Erythroblast (primary cell): ENCODE measurements around the gene OPA1.

Source experiments
- DNase-seq, 2 experiments: peaks; one replicate each; lab custom pipeline; 2025; lab: John Stamatoyannopoulos, UW
- GATA1 ChIP-seq: IDR thresholded peaks from 2 replicates; pipeline ENCODE4 v1.6.1; 2011; ENCODE audit warnings: low read depth, mild to moderate bottlenecking, control low read depth, low read length, moderate library complexity
- POLR2A ChIP-seq: IDR thresholded peaks from 2 replicates; pipeline ENCODE4 v1.6.1; 2011; ENCODE audit warnings: mild to moderate bottlenecking, low read length

OPA1 gene

DNA sequence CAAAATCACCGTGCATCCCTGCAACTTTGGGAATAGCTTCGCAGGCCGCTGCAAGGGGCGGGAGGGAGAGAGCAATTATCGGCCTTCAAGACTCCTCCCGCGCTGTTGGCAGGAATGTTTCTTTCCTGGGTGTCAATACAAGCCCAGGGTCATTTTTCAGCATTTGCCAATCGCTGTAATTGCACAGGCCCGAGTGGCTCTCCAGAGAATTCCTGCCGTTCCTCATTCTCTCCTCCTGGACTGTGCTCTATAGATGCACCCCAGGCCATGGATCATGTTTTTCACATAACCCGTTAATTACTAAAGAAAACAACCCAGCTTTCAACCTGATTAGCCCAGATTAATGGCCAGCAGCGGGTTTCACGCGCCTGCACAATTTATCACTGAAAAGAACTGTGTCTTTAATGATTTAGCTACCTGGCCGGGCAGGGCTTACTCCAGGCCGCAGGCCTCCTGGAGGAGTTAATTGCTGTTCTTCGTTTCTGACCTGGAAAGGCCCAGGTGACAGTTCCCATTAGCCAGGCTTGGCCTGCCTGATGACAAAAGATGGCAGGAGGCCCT, 144.3 kb downstream of the OPA1 start:
- DNase-seq, result no peak
- no peak for TF ChIP-seq GATA1
- TF ChIP-seq POLR2A, result no peak

DNA sequence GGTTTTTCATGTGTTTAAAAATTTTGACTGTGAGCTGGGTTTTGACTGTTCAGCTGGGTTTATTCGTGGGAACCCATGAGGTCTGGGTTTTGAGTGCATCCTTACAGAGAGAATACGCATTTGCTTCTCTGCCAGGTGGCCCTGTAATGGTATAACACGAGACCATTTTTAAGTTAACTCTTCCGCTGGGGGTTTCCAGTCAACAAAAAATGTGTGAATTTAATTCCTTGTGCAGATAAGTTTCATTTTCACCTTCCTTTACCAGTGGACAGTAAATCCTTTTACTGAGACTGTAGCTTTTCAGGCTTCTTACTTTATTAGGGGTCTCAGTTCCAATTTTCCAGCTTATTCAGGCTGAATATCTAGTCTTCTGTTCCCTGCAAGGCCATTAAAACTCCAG, 149.6 kb downstream of the OPA1 start:
- no peak for TF ChIP-seq GATA1
- TF ChIP-seq POLR2A, result no peak
- no peak for DNase-seq

GRCh38 chr3:193743702-193744047, 150.7 kb downstream of the OPA1 start:
- TF ChIP-seq GATA1, result no peak
- TF ChIP-seq POLR2A, result no peak

GRCh38 chr3:193744048-193744821, 151.2 kb downstream of the OPA1 start:
- TF ChIP-seq POLR2A, result no peak
- no peak for TF ChIP-seq GATA1
- no peak for DNase-seq

More at GRCh38 chr3:193743702-193744047, 150.7 kb downstream of the OPA1 start:
- no peak for DNase-seq

- TF ChIP-seq GATA1 (no peak), POLR2A (no peak)
- peak; percentile 77 to 82 for DNase-seq
These were observed 152.0 kb downstream of the OPA1 start for GRCh38 chr3:193744822-193745684.

- no peak for TF ChIP-seq POLR2A
- TF ChIP-seq GATA1, result no peak
- DNase-seq, result no peak
These were observed 153.8 kb downstream of the OPA1 start for GRCh38 chr3:193746832-193747231.
